Measurements from ENCODE around the gene FAM200C. TPM values are rescaled to one million over a fixed set of nuclear protein-coding genes. Genes with fewer than 3 reads are reported as not detected.

Gene FAM200C
- 3.5 and 4.7 TPM in 2 replicates for total RNA-seq (2014; rRNA removed; shearing (Covaris generic))

DNA sequence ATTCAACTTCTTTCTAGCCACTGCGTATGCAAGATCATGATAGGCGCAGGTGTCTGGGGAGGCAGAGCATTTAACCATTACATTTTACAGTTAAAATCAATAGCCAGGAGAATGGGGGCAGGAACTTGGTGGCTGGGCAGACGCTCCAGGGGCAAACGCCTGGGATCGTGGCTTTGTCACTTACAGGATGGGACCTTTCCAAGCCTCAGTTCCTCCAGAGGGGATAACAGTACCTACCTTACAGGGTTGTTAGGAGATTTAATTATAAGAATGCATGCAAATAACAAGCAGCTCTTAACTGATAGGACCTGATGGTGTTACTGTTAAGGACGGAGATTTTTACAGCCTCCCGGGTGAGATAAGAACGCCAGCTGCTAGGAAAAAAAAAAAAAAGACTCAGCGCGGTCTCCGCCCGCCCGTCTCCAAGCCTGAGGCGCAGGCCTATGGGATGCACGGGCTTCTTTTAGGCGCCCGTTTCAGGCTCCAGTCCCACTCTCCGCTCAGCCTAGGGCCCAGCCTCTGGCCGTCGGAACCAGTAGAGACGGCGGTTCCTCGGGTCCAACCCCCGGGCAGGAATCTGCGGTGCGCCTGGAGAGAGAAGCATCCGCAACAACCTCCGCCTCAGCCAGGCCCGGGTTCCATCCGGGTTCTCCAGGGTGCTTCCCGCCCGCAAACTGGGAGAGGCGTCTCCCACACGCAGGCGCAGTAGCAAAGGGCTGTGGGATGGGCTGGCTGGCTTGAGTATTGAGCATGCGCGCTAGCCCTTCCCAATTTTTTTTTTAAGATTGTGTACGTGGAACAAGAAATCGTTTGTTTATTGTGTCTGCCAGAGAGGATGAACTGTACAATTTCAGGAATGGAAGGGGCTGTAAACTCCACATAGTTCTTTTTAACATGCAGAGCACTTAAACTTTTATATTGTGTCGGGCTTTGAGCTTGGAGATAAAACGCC lies at the start of gene FAM200C:
FAM200C (minus strand) TSS at position 653 of the 952 bp plus-strand sequence. CDS start 4,564 bp downstream, outside the sequence.

DNA sequence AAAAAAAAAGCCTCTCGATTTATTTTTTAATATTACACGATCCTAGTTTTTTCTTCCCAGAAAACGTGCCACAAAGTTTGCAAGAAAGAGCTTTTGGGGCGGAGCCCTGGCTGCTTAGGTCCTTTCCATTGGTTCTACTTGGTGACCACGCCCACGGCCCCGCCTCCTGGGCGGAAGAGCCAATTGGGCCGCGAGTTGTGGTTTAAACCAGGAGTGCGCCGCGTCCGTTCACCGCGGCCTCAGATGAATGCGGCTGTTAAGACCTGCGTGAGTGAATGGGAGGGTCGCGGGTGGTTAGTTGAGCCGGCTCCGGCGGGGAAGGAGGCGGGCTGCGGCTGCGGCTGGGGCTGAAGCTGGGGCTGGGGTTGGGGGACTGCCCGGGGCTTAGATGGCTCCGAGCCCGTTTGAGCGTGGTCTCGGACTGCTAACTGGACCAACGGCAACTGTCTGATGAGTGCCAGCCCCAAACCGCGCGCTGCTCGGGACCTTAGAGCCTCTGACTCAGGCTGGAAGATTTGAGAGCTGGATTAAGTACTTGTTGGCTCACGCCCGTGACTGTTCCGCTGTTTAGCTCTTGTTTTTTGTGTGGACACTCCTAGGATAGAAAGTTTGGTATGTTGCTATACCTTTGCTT lies 21.9 kb upstream of the FAM200C start, which contains the start of gene PTTG1:
PTTG1 (plus strand) TSS at position 231 of the 634 bp plus-strand sequence. CDS start 458 bp downstream, outside the sequence.

DNA sequence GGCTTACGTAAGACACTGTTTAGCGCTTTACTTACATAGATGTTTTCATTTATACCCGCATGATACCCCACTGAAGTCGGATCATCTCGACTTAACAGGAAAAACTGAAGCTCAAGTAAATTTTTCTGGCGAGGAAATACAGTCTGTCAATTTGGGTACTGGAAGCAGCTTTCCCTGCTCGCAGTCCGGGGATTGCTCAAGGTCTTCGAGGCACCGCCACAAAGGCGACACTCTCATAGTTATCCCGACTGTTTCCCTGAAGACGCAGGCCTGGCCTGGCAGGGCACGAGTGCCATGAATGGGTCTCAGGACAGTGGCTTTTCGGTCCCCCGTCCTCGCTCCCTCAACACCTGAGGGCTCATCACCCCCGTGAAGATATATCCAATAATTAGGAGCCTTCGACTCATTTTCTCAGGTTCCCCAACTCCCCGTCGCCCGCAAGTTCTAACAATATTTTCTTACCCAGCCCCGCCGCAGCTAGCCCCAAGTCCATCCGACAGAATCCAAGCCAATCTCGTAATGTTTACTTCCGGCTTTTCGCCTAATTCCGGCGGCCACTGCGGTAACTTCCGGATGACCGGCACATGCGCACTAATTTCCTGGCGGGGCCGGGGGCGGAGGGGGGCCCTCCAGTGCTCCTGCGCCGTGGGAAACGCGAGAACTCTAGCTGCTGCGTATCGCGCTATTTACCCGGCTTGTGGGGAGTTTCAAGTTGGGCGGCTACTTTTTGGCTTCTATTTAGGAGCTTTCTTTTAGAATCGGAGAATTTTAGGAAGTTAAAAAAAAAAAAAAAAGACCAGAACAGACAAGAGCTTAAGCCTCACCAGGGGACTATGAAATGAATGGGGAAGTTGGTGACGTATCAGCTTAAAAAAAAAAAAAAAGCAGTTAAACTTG lies 19.0 kb upstream of the FAM200C start, which contains the start of gene SLU7:
SLU7 (minus strand) TSS at position 521 of the 897 bp plus-strand sequence. CDS start 3,787 bp downstream, outside the sequence.

DNA sequence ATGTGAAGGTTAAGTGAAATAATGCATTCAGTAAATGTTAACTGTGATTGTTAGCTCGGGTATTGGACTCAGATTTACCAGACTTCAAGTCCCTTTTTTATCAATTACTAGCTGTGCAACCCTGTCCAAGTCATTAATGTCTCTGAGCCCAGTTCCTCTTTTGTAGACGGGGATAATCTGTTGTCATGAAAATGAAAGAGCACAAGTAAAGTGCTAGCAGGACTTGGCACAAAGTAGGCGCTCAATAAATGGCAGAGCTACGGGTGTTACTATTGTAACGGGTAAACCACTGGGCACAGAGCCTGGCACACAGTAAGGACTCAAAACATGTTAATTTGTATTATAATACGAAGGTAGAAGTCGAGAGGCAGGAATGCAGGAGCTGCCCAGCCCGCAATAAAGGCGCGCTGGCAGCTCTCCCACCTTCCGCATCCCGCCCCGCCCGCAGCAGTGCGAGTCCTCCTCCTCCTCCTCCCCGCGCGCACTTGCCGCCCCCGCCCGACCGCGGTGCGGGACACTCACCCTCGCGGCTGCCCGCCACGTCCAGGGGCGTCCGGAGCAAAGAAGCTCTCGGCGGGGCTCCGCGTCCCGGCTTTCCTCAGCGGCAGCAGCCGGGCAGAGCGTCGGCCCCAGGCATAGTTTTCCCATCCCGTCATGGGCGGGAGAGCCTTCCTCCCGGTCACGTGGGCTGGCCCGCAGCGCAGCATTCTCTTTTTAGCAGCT lies 29.7 kb downstream of the FAM200C start, which contains the start of gene C1QTNF2:
C1QTNF2 (minus strand) TSS at position 637 of the 723 bp plus-strand sequence. CDS start 15,615 bp downstream, outside the sequence.

Other genes with a start within 250 kb of the FAM200C start
- gene FABP6, start 170.5 kb downstream of the FAM200C start, total RNA-seq (2014; rRNA removed; shearing (Covaris generic)), result 14.7 and 18.0 TPM in 2 replicates
- 15.5 and 18.9 TPM in 2 replicates for gene CCNJL, start 87.5 kb downstream of the FAM200C start, total RNA-seq (2014; rRNA removed; shearing (Covaris generic))
- gene C1QTNF2, start 29.4 kb downstream of the FAM200C start, total RNA-seq (2014; rRNA removed; shearing (Covaris generic)), result 0.08 and 0.21 TPM in 2 replicates
- 89.1 and 115 TPM in 2 replicates for gene SLU7, start 19.0 kb upstream of the FAM200C start, total RNA-seq (2014; rRNA removed; shearing (Covaris generic))
- 214 and 235 TPM in 2 replicates for gene PTTG1, start 21.8 kb upstream of the FAM200C start, total RNA-seq (2014; rRNA removed; shearing (Covaris generic))